DMS53 treated with DMSO at 0.1 percent for 48 hours (cell line): Measurements from ENCODE around the gene ODAD2.
"Not testable (repeated sequence)": the region's sequence is repeated elsewhere in the genome, so short reads cannot be mapped to it uniquely, and the experiment has no call there.

Source experiments
- DNase-seq: peaks from one replicate; lab custom pipeline; 2025; ENCODE audit not compliant: unreplicated experiment; lab: John Stamatoyannopoulos, UW

ODAD2 gene, protein sequence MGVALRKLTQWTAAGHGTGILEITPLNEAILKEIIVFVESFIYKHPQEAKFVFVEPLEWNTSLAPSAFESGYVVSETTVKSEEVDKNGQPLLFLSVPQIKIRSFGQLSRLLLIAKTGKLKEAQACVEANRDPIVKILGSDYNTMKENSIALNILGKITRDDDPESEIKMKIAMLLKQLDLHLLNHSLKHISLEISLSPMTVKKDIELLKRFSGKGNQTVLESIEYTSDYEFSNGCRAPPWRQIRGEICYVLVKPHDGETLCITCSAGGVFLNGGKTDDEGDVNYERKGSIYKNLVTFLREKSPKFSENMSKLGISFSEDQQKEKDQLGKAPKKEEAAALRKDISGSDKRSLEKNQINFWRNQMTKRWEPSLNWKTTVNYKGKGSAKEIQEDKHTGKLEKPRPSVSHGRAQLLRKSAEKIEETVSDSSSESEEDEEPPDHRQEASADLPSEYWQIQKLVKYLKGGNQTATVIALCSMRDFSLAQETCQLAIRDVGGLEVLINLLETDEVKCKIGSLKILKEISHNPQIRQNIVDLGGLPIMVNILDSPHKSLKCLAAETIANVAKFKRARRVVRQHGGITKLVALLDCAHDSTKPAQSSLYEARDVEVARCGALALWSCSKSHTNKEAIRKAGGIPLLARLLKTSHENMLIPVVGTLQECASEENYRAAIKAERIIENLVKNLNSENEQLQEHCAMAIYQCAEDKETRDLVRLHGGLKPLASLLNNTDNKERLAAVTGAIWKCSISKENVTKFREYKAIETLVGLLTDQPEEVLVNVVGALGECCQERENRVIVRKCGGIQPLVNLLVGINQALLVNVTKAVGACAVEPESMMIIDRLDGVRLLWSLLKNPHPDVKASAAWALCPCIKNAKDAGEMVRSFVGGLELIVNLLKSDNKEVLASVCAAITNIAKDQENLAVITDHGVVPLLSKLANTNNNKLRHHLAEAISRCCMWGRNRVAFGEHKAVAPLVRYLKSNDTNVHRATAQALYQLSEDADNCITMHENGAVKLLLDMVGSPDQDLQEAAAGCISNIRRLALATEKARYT

DNA sequence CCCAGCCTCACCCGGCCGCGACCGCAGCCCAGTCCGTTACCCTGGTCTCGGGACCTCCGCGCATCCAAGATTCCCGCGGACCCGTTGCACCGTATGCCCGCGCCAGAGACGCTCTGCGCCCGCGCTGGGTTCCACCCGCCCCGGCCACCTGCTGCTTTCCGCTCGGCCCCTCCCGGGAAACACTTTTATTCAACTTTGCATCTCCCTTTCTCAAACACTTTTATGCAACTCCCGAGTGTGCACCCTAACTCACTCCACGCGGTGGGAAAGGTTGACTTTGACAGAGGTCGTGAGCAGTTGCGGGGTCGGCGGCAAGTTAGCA lies at the start of gene ODAD2:
Gene ODAD2 (minus strand): TSS at position 126 of the 322 bp plus-strand sequence. CDS start 3,937 bp downstream, outside the sequence.
- no peak for DNase-seq

DNA sequence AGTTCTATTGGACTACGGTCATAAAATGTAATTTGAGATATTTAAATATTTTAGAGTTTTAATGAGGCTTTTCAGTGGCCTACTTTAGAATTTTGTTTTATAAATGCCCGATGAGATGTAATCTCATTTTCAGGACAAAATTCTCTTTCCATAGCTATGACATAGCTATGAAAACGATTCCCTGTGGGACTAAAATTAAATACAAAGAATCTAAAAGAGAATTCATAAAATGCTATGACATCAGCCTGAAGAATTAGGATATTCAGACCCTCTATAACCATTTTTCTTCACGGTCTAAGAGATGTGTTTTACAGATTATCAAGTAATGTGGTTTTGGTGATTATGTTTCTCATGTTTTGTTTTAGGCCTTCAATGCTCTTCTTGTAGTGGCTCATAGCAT lies 48.2 kb upstream of the ODAD2 start:
- no peak for DNase-seq

DNA sequence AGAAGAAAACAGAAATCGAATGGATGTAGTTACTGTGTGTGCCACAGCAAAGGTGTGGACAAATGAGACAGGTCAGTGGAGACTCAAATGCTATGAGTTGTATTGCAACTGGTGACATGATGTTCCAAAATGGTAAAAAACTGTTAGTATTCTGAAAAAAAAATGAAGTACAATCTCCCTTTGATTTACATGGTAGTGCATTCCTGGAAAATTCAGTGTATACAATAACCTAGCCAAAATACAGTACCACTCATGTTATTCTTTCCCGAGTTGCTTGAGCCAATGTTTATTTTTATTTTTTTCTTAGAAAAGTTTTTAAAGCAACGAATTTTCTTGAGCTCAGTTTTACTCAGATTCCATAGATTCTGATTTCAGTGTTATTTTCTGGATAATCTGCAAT lies 47.7 kb upstream of the ODAD2 start:
- DNase-seq: no peak

GRCh38 chr10:28043941-28044340 lies 45.1 kb upstream of the ODAD2 start:
- no peak for DNase-seq

DNA sequence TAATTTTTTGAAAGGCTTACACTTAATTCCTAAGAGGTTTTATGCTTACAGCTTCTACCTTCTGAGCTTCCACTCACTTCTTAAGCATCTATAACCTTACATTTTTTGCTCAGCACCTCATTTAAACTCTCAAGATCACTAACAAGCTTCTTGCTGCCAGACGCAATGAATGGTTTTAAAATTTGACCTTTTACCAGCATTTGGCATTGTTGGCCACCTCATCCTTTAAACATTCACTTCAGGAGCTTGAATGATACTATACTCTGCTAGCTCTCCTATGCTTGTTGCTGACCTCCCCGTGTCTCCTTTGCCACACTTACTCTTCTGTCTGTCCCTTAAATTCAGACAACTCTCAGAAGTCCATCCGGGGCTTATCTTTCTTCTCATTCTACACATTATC lies 37.7 kb upstream of the ODAD2 start:
- DNase-seq: no peak

DNA sequence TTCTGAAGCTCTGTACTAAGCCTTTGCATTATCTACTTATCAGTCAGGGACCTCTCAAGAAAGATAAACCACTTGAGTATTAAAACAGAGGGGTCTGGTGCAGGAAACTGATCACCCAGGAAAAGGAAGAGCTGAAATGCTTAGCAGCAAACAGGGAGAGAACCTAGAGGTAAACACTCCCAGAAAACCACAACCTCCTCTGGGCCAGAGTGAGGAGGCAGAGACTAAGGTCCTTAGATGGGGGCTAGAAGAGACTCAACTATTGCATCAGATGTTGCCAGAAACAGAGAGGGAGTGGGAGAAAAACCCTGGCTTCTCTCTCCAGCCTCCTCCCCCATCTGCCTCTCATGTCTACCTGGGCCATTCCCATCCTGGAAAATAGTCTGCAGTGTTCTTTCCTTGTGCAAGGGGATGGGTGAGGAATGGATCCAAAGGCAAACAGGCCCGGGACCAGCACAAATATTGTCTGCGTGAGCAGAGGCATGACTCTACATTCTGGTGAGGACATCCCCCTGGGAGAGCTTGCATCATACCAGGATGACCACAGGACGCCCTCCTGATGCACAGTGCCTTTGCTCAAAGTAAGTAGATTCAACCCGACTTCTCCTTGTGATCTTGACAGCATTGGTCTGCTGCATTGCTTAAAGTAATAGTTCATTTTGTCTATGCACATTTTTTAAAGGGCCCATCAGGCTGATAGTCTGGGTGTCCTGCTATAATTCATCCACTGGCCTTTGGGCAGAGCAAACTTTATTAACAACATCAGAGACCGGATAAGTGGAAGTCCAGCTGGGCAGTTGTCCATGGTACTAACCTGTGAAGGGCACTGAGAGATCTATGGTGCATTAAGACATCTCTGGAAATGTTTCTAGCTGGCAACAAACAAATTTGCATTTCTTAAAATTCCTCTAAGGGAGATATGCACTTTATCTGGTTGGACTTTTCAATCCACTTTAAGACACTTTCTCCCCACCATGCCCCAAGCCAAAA lies 22.4 kb upstream of the ODAD2 start:
- DNase-seq: no peak

DNA sequence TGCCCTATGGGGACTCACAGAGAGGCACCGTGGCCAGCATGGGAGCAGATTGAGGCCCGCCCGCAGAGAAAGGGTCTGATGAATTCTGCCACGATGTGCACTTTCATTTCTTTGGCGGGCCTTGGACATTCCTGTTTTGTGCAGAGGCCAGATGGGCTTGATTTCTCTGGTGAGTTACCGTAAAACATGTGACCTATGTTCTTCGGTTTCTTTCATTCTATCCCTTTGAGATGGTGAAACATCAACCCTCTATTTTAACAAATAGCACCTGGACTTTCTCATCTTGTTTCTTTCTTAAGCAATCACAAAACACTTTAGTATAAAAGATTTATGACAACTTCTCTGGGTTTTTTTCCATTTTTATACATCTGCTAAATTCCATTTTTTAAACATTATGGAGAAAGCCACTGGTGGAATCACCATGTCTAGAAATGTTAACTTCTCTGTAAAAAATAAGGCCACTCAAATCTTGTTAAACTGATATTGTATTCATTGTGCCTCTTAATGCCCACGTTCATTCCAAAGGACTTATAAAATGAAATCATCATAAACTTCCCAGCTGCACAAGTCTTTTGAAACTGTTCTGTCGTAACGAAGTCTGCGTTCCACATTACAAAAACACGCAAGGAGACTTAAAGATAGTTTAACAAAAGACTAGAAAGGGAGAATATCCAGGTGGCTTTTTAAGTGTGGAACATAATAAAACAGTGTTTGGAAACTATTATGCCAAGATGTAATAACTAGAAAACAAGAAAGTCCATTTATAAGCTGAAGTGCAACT lies 21.4 kb upstream of the ODAD2 start:
- DNase-seq: no peak

GRCh38 chr10:28014651-28015050 lies 15.8 kb upstream of the ODAD2 start:
- DNase-seq: no peak

DNA sequence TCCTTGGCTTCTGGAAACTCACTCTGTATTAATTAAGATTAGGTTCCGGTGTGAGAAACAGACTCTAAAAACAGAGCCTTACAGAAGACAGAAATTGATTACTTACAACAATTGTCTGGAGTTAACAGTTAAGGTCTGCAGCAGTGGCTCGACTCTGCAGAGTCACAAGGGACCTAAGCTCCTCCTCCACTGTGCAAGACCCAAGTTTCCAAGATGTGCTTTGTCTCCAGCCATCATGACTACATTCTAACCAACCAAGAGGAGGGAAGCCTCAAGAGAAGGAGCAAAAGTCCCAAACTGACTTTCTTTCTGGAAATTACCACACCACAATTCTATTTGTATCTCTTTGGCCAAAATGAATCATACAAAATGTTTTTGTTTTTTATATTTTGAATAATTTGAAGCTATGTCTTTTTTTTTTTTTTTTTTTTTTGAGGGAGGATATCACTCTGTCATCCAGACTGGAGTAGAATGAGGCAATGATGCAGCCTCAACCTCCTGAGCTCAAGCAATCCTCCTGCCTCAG lies 14.2 kb upstream of the ODAD2 start:
- no peak for DNase-seq

- no peak for DNase-seq
These were observed 11.9 kb upstream of the ODAD2 start for GRCh38 chr10:28010821-28011220.

DNA sequence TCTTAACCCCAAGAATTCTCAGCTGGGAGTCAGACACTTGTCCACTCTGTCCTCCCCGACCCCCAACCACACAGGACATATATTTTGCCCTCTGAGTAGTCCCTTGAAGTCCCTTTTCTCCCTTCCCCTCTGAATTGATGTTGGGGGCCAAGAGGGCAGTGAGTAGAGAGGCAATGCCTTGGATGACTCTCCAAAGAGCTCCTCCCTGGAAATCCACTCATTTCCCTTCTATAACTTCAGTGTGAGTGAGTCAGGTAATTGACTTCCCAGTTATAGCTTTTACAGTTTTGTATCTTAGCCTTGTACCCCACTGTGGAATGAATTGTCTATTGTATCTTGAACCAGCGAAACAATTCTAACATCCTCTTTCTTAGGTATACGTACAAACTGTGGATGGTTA lies 9.2 kb upstream of the ODAD2 start:
- DNase-seq: no peak

- DNase-seq: no peak
These were observed 2.5 kb upstream of the ODAD2 start for GRCh38 chr10:28001353-28001752.

- DNase-seq: peak; percentile 49
These were observed 513 bp downstream of the ODAD2 start for GRCh38 chr10:27998178-27998953.

DNA sequence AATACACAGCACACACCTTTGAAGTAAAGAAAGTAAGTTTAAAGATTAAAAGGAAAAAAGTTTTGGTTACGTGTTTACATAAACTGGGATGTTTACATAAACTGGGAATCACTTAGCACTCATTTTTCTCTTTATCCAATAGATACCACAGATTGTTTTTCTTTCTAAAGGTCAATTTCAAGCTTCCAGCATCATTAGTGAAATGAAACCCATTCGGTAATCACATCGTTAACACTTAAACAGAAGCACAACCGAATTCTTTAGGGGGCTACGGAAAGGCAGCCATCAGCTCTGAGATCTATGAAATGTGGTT lies 1.1 kb downstream of the ODAD2 start:
- no peak for DNase-seq

- DNase-seq: no peak
These were observed 3.6 kb downstream of the ODAD2 start for GRCh38 chr10:27995311-27995710.

- DNase-seq: not testable (repeated sequence)
These were observed 9.5 kb downstream of the ODAD2 start for GRCh38 chr10:27989357-27989756.

- no peak for DNase-seq
These were observed 12.1 kb downstream of the ODAD2 start for GRCh38 chr10:27986821-27987220.

- no peak for DNase-seq
These were observed 15.9 kb downstream of the ODAD2 start for GRCh38 chr10:27982875-27983543.

DNA sequence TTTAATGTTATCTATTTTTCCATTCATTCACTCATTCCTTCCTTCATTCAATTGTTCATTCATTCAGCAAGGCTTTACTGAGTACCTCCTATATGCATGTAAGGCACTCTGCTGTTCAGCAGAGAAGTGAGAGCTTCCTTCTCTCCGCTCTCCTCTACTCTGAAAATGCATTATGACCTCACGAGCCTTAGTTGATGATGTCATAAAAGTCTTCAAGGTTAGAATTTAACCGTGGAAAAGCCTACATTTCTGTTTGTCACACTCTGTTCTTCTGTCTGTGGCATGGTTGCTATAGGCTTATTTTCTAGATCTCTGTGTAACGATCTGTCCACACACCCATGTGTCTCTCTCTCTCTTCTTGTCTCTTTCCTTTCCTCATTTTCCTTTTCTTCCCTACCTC lies 17.1 kb downstream of the ODAD2 start:
- no peak for DNase-seq
